MM.1S (cell line): Measurements from ENCODE around the gene PYCR2.

ENCODE experiments used
- CTCF ChIP-seq: fragments of 300-600 bp; sonication (generic); IDR thresholded peaks from 2 replicates; pipeline ENCODE4 v1.5.1; 2016; ENCODE audit warnings: antibody characterized with exemption, low read length, mixed read lengths
- EZH2 ChIP-seq: fragments of 300-600 bp; sonication (generic); optimal IDR thresholded peaks from 2 replicates; pipeline ENCODE3; 2017; ENCODE audit warnings: low read depth, mild to moderate bottlenecking, antibody characterized with exemption, low read length, mixed read lengths
- EZH2phosphoT487 ChIP-seq: fragments of 300-600 bp; sonication (generic); IDR thresholded peaks from 2 replicates; pipeline ENCODE4 v1.6.1; 2018; ENCODE audit warnings: antibody characterized with exemption, low read length

GRCh38 chr1:225914391-225914790 is 9.7 kb downstream of the PYCR2 start:
- TF ChIP-seq CTCF, result no peak
- no peak for TF ChIP-seq EZH2phosphoT487
- no peak for TF ChIP-seq EZH2
